Hematopoietic multipotent progenitor cell treated with erythropoietin and hydrocortisone succinate and interleukin-3 and kit ligand, for 17 days (in vitro differentiated cells): Measurements from ENCODE around the gene FCHSD2.
"Not testable (repeated sequence)": the region's sequence is repeated elsewhere in the genome, so short reads cannot be mapped to it uniquely, and the experiment has no call there.

Source experiments
- DNase-seq: peaks from one replicate; pipeline ENCODE4 v3.0.0-alpha.2; 2015; ENCODE audit warnings: low spot score

FCHSD2 gene

GRCh38 chr11:73009972-73010371 lies 132.1 kb downstream of the FCHSD2 start:
- DNase-seq: no peak

GRCh38 chr11:73004088-73004487 lies 138.0 kb downstream of the FCHSD2 start:
- DNase-seq: no peak

GRCh38 chr11:73003088-73003487 lies 139.0 kb downstream of the FCHSD2 start:
- no peak for DNase-seq

- DNase-seq: no peak
These were observed 139.9 kb downstream of the FCHSD2 start for GRCh38 chr11:73002214-73002613.

GRCh38 chr11:73001615-73002014 lies 140.5 kb downstream of the FCHSD2 start:
- no peak for DNase-seq

GRCh38 chr11:72998676-72999075 lies 143.4 kb downstream of the FCHSD2 start:
- no peak for DNase-seq

- DNase-seq: no peak
These were observed 145.2 kb downstream of the FCHSD2 start for GRCh38 chr11:72996959-72997358.

GRCh38 chr11:72989727-72990126 lies 152.4 kb downstream of the FCHSD2 start:
- DNase-seq: no peak

GRCh38 chr11:72988821-72989220 lies 153.3 kb downstream of the FCHSD2 start:
- DNase-seq: no peak

- no peak for DNase-seq
These were observed 156.5 kb downstream of the FCHSD2 start for GRCh38 chr11:72985645-72986044.

GRCh38 chr11:72984453-72985077 lies 157.6 kb downstream of the FCHSD2 start:
- DNase-seq: no peak

GRCh38 chr11:72983560-72983959 lies 158.6 kb downstream of the FCHSD2 start:
- no peak for DNase-seq

- no peak for DNase-seq
These were observed 160.0 kb downstream of the FCHSD2 start for GRCh38 chr11:72981971-72982685.

- DNase-seq: no peak
These were observed 161.0 kb downstream of the FCHSD2 start for GRCh38 chr11:72981080-72981479.

GRCh38 chr11:72977782-72978181 lies 164.3 kb downstream of the FCHSD2 start:
- DNase-seq: not testable (repeated sequence)

GRCh38 chr11:72976522-72976892 lies 165.6 kb downstream of the FCHSD2 start:
- not testable (repeated sequence) for DNase-seq

- no peak for DNase-seq
These were observed 166.2 kb downstream of the FCHSD2 start for GRCh38 chr11:72975778-72976521.

- DNase-seq: no peak
These were observed 167.5 kb downstream of the FCHSD2 start for GRCh38 chr11:72974487-72975205.

- DNase-seq: no peak
These were observed 169.5 kb downstream of the FCHSD2 start for GRCh38 chr11:72972496-72973128.

GRCh38 chr11:72971192-72971967 lies 170.7 kb downstream of the FCHSD2 start:
- DNase-seq: no peak

GRCh38 chr11:72970557-72971118 lies 171.5 kb downstream of the FCHSD2 start:
- no peak for DNase-seq
